OCI-LY1 (cell line): ENCODE data around the gene BPIFB4.

ENCODE experiments used
- H2AFZ ChIP-seq: fragments of 200-600 bp; sonication (generic), shearing (Covaris generic); 2 replicates; pipeline ENCODE4 v1.6.0; 2014; ENCODE audit warnings: antibody characterized with exemption, mild to moderate bottlenecking, low read length
- H3F3A ChIP-seq: fragments of 200-600 bp; sonication (generic), shearing (Covaris generic); 2 replicates; pipeline ENCODE4 v1.6.0; 2014; ENCODE audit warnings: mild to moderate bottlenecking, antibody characterized with exemption, low read length, moderate library complexity; ENCODE audit not compliant: insufficient read depth
- H3K27ac ChIP-seq: fragments of 200-600 bp; sonication (generic); 2 replicates; pipeline ENCODE4 v1.5.1; 2014; ENCODE audit warnings: low read length, mixed run types, mild to moderate bottlenecking, low read depth; ENCODE audit not compliant: poor library complexity, severe bottlenecking
- H3K27me3 ChIP-seq: fragments of 200-600 bp; sonication (generic); 2 replicates; pipeline ENCODE4 v1.6.0; 2014; ENCODE audit warnings: antibody characterized with exemption, mild to moderate bottlenecking, low read length, moderate library complexity; ENCODE audit not compliant: insufficient read depth
- H3K36me3 ChIP-seq: fragments of 200-600 bp; sonication (generic); 2 replicates; pipeline ENCODE4 v1.6.1; 2014; ENCODE audit warnings: mild to moderate bottlenecking, antibody characterized with exemption, low read length, moderate library complexity, mixed read lengths; ENCODE audit not compliant: insufficient read depth
- H3K4me1 ChIP-seq: fragments of 200-600 bp; sonication (generic); 2 replicates; pipeline ENCODE4 v1.5.1; 2014; ENCODE audit warnings: mild to moderate bottlenecking, low read length, moderate library complexity; ENCODE audit not compliant: insufficient read depth, severe bottlenecking
- H3K4me2 ChIP-seq: fragments of 200-600 bp; sonication (generic), shearing (Covaris generic); 2 replicates; pipeline ENCODE4 v1.6.1; 2014; ENCODE audit warnings: low read length
- H3K4me3 ChIP-seq: fragments of 200-600 bp; sonication (generic); 2 replicates; pipeline ENCODE4 v1.5.1; 2014; ENCODE audit warnings: low read length, low read depth, mild to moderate bottlenecking, mixed read lengths; ENCODE audit not compliant: poor library complexity, severe bottlenecking
- H3K79me2 ChIP-seq: fragments of 200-600 bp; shearing (Covaris generic); 2 replicates; pipeline ENCODE4 v1.6.1; 2016; ENCODE audit warnings: mixed run types, low read length, mixed read lengths; ENCODE audit not compliant: insufficient read depth
- H3K9ac ChIP-seq: fragments of 200-600 bp; sonication (generic), shearing (Covaris generic); 2 replicates; pipeline ENCODE4 v1.6.1; 2014; ENCODE audit warnings: mild to moderate bottlenecking, low read length, mixed read lengths
- H3K9me2 ChIP-seq: fragments of 200-600 bp; sonication (generic), shearing (Covaris generic); 2 replicates; pipeline ENCODE4 v1.6.1; 2014; ENCODE audit warnings: low read depth, mild to moderate bottlenecking, low read length, mixed read lengths
- H3K9me3 ChIP-seq: fragments of 200-600 bp; shearing (Covaris generic); 2 replicates; pipeline ENCODE4 v1.6.1; 2014; ENCODE audit warnings: low read length, mixed read lengths
- H4K20me1 ChIP-seq: fragments of 200-600 bp; sonication (generic), shearing (Covaris generic); 2 replicates; pipeline ENCODE4 v1.6.0; 2016; ENCODE audit warnings: mild to moderate bottlenecking, low read length; ENCODE audit not compliant: insufficient read depth
- EZH2 ChIP-seq: fragments of 200-600 bp; sonication (generic), shearing (Covaris generic); IDR thresholded peaks from 2 replicates; pipeline ENCODE4 v1.8.0; 2017; ENCODE audit warnings: borderline replicate concordance, mixed run types, mild to moderate bottlenecking, antibody characterized with exemption, low read length, moderate library complexity, mixed read lengths
- TF ChIP-seq, protein P1 (sequence below): fragments of 200-600 bp; sonication (generic), shearing (Covaris generic); IDR thresholded peaks from 2 replicates; pipeline ENCODE4 v1.5.1; 2017; ENCODE audit warnings: mild to moderate bottlenecking, antibody characterized with exemption, low read length, moderate library complexity, mixed read lengths

The BPIFB4 gene

DNA sequence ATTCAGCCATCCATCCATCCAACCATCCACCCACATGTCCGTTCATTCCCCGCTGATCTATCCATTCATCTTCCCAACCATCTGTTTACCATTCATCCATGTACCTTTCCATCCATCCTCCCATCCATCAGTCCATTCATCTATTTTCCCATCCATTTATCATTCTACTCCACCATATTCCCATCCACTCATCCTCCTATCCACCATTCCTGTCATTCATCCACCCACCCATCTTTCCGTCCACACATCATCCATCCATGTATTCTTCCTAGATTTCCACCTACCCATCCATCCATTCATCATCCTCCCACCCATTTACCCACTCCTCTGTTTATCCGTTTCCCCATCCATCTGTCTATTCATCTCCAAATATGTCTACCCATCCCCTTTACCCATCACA lies 41.2 kb upstream of the BPIFB4 start:
- Histone ChIP-seq H3K9me3 (no peaks in the 10 kb centered on the region), H3K27me3 (no peaks in the 10 kb centered on the region; the same call in 1 of the 2 replicates), H3F3A (no peaks in the 10 kb centered on the region), H3K4me3 (no peak overlapping the region), H2AFZ (no peak overlapping the region), H3K9me2 (no peaks in the 10 kb centered on the region), H3K4me1 (no peaks in the 10 kb centered on the region), H3K36me3 (no peaks in the 10 kb centered on the region), H4K20me1 (no peaks in the 10 kb centered on the region), H3K79me2 (no peaks in the 10 kb centered on the region), H3K4me2 (no peak overlapping the region), H3K9ac (no peak overlapping the region), H3K27ac (no peak overlapping the region)
- no peak for TF ChIP-seq EZH2
- TF ChIP-seq, protein P1, sequence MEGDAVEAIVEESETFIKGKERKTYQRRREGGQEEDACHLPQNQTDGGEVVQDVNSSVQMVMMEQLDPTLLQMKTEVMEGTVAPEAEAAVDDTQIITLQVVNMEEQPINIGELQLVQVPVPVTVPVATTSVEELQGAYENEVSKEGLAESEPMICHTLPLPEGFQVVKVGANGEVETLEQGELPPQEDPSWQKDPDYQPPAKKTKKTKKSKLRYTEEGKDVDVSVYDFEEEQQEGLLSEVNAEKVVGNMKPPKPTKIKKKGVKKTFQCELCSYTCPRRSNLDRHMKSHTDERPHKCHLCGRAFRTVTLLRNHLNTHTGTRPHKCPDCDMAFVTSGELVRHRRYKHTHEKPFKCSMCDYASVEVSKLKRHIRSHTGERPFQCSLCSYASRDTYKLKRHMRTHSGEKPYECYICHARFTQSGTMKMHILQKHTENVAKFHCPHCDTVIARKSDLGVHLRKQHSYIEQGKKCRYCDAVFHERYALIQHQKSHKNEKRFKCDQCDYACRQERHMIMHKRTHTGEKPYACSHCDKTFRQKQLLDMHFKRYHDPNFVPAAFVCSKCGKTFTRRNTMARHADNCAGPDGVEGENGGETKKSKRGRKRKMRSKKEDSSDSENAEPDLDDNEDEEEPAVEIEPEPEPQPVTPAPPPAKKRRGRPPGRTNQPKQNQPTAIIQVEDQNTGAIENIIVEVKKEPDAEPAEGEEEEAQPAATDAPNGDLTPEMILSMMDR, result no peak

DNA sequence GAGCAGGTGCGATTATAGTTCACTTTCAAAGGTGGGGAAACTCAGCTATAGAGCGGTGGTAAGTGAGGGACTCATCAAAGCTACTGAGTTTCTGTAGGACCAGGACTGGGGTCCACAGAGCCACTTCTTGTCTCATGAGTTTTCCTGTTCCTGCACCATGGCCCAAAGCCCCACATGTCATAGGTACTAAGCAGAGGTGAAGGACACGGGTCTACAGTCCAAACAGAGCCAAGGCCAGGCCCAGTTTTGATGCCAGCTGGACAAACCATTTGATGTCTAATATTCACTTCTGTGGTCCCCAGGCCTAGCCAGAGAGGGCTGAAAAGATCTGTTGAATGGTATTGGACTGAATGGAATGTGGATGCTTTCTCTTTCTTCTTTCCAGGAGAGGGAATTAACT lies 37.0 kb upstream of the BPIFB4 start:
- H4K20me1 ChIP-seq, result no peaks in the 10 kb centered on the region
- no peaks in the 10 kb centered on the region for H3K9me2 ChIP-seq
- peaks cover 4% of the 10 kb centered on the region; the same call in 1 of the 2 replicates for H3K27me3 ChIP-seq
- H3F3A ChIP-seq, result no peaks in the 10 kb centered on the region
- H3K9ac ChIP-seq, result no peak overlapping the region
- H3K79me2 ChIP-seq, result no peaks in the 10 kb centered on the region
- H3K9me3 ChIP-seq, result no peaks in the 10 kb centered on the region
- H3K4me3 ChIP-seq, result no peak overlapping the region
- TF ChIP-seq, protein P1, result no peak
- no peak for TF ChIP-seq EZH2
- no peaks in the 10 kb centered on the region for H3K36me3 ChIP-seq
- H3K4me1 ChIP-seq, result no peaks in the 10 kb centered on the region
- H3K4me2 ChIP-seq, result no peak overlapping the region
- no peak overlapping the region for H2AFZ ChIP-seq
- H3K27ac ChIP-seq, result no peak overlapping the region

DNA sequence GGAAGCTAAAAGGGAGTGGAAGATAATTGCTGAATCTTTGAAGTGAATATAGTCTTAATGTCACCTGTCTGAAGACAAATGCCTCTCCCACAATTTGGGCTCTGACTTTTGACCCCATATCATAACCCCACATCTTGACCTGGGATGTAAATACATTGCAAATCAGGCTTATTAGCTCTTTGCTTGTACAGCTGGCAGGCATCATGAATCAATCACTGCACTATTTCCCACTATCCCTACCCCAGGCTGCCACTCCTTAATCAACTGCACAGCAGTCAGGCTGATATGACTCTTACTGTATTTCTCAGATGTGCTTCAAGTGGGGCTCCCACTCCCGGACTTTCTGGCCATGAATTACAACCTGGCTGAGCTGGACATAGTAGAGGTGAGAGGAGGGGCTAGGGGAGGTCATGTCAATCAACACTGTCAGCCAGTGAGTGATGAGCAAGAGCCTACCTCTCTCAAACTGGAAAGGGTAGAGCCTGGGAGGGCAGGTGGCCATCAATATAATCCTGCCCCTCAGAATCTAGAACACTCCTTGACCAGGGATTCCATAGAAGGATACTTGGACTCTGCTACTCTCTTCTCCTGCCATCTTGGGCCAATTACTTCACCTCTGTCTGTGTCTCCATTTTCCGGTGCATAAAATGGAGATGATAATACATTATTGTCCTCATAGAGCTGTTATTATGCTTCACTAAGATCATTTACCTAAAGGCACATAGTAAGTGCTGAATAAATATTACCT lies 36.3 kb upstream of the BPIFB4 start:
- no peaks in the 10 kb centered on the region for H3F3A ChIP-seq
- no peak overlapping the region for H3K4me2 ChIP-seq
- no peak overlapping the region for H3K9ac ChIP-seq
- no peak overlapping the region for H2AFZ ChIP-seq
- no peaks in the 10 kb centered on the region for H4K20me1 ChIP-seq
- H3K9me2 ChIP-seq, result no peaks in the 10 kb centered on the region
- TF ChIP-seq, protein P1, result no peak
- TF ChIP-seq EZH2, result no peak
- H3K79me2 ChIP-seq, result no peaks in the 10 kb centered on the region
- no peaks in the 10 kb centered on the region for H3K9me3 ChIP-seq
- H3K27ac ChIP-seq, result no peak overlapping the region
- H3K4me3 ChIP-seq, result no peak overlapping the region
- H3K27me3 ChIP-seq, result peaks cover 4% of the 10 kb centered on the region; the same call in 1 of the 2 replicates
- H3K4me1 ChIP-seq, result no peaks in the 10 kb centered on the region
- no peaks in the 10 kb centered on the region for H3K36me3 ChIP-seq
